A549 (cell line): ENCODE measurements around the gene TMEM205. TPM values are rescaled to one million over a fixed set of nuclear protein-coding genes. Genes with fewer than 3 reads are reported as not detected.

Source experiments
- ATAC-seq, 2 experiments: fragments of 200-7000 bp in 1 of 2; fragments of >200 bp in 1 of 2; cut with Nextera tagmentation in 1 of 2; cut with Tn5 transposase in 1 of 2; 3 replicates each; pipeline versions ENCODE4 v1.8.0 to v1.9.1; 2018 to 2020; ENCODE audit warnings: mild to moderate bottlenecking in 1 of 2, moderate library complexity in 1 of 2
- CTCF ChIA-PET: fragments of 300-600 bp; sonication (Branson Sonifier 250); formaldehyde crosslinking; extraction: SDS; loops from one replicate; lab custom pipeline; 2021; ENCODE audit warnings: antibody characterized with exemption, inconsistent platforms; lab: Yijun Ruan, JAX
- POLR2A ChIA-PET: fragments of 350-600 bp; formaldehyde crosslinking; extraction: SDS; loops from one replicate; lab custom pipeline; 2021; ENCODE audit warnings: antibody characterized with exemption, inconsistent platforms; lab: Yijun Ruan, JAX
- DNase-seq, 2 experiments: peaks; one replicate each; pipeline versions ENCODE4 v3.0.0 to v3.0.0-alpha.2; 2011 to 2016; ENCODE audit warnings: low read depth in 1 of 2, low spot score in 1 of 2
- FAIRE-seq: peaks from 2 replicates; lab custom pipeline; 2011; peaks lifted over from hg19 to GRCh38; lab: Jason Lieb, UNC
- H3K27ac ChIP-seq, 2 experiments: fragments of >200 bp; sonication (Bioruptor Twin); formaldehyde crosslinking; 3 replicates each; pipeline ENCODE4 v1.5.1; 2016 to 2017
- H3K4me1 ChIP-seq: fragments of >200 bp; sonication (Bioruptor Twin); formaldehyde crosslinking; 3 replicates; pipeline ENCODE4 v1.6.1; 2016
- H3K4me2 ChIP-seq: fragments of >200 bp; sonication (Bioruptor Twin); formaldehyde crosslinking; 3 replicates; pipeline ENCODE4 v1.6.1; 2016
- H3K4me3 ChIP-seq: fragments of >200 bp; sonication (Bioruptor Twin); formaldehyde crosslinking; 3 replicates; pipeline ENCODE4 v1.5.1; 2016
- H3K9me3 ChIP-seq: fragments of >200 bp; sonication (Bioruptor Twin); formaldehyde crosslinking; 3 replicates; pipeline ENCODE4 v1.6.1; 2016
- CBX2 ChIP-seq: fragments of 200-600 bp; sonication (generic); IDR thresholded peaks from 2 replicates; pipeline ENCODE4 v1.6.1; 2016; ENCODE audit warnings: low read depth, mild to moderate bottlenecking, borderline replicate concordance
- CBX8 ChIP-seq: fragments of 200-600 bp; sonication (generic); IDR thresholded peaks from 2 replicates; pipeline ENCODE4 v1.6.1; 2016
- CHD2 ChIP-seq: fragments of 150-350 bp; IDR thresholded peaks from 2 replicates; pipeline ENCODE4 v1.6.1; 2014; ENCODE audit warnings: low read length; ENCODE audit not compliant: partially characterized antibody
- EHMT2 ChIP-seq: fragments of 200-600 bp; sonication (generic); IDR thresholded peaks from 2 replicates; pipeline ENCODE4 v1.6.1; 2016; ENCODE audit warnings: antibody characterized with exemption, low read depth, mild to moderate bottlenecking, moderate library complexity
- EP300 ChIP-seq, 2 experiments: fragments of >200 bp; sonication (Bioruptor Twin); formaldehyde crosslinking; IDR thresholded peaks; 2 replicates in 1 of 2; 3 replicates in 1 of 2; pipeline ENCODE4 v1.6.1; 2016 to 2017
- FOSL2 ChIP-seq, 2 experiments: fragments of 450-650 bp in 1 of 2; fragments of >200 bp in 1 of 2; sonication (Bioruptor Twin) in 1 of 2; formaldehyde crosslinking; IDR thresholded peaks; 2 replicates each; pipeline versions ENCODE4 v1.5.0 to v1.6.1; 2016 to 2020; ENCODE audit warnings: mild to moderate bottlenecking in 1 of 2, moderate library complexity in 1 of 2
- GATA3 ChIP-seq: IDR thresholded peaks from 2 replicates; pipeline ENCODE4 v1.6.1; 2012; ENCODE audit warnings: borderline replicate concordance
- HOXA7 ChIP-seq: fragments of 250-450 bp; sonication (Bioruptor Pico); IDR thresholded peaks from 2 replicates; pipeline ENCODE4 v1.5.0; 2020; ENCODE audit warnings: mild to moderate bottlenecking, moderate library complexity
- HOXB13 ChIP-seq: fragments of 250-450 bp; sonication (Bioruptor Pico); IDR thresholded peaks from 2 replicates; pipeline ENCODE4 v1.5.0; 2020; ENCODE audit warnings: low read depth, mild to moderate bottlenecking, moderate library complexity
- HOXB5 ChIP-seq: fragments of 250-450 bp; sonication (Bioruptor Pico); IDR thresholded peaks from 2 replicates; pipeline ENCODE4 v1.5.0; 2020; ENCODE audit warnings: mild to moderate bottlenecking, moderate library complexity
- JUN ChIP-seq, 2 experiments: fragments of >200 bp; sonication (Bioruptor Twin); formaldehyde crosslinking; IDR thresholded peaks; 2 replicates in 1 of 2; 3 replicates in 1 of 2; pipeline ENCODE4 v1.6.1; 2016 to 2017
- JUNB ChIP-seq: fragments of >200 bp; sonication (Bioruptor Twin); formaldehyde crosslinking; IDR thresholded peaks from 2 replicates; pipeline ENCODE4 v1.6.1; 2016
- KDM1A ChIP-seq: fragments of 200-600 bp; sonication (generic); IDR thresholded peaks from 2 replicates; pipeline ENCODE4 v1.6.1; 2016; ENCODE audit warnings: low read depth, mild to moderate bottlenecking
- KDM5A ChIP-seq: fragments of 200-600 bp; sonication (generic); IDR thresholded peaks from 2 replicates; pipeline ENCODE4 v1.6.1; 2016; ENCODE audit warnings: antibody characterized with exemption, mild to moderate bottlenecking
- MAZ ChIP-seq: fragments of 150-350 bp; IDR thresholded peaks from 2 replicates; pipeline ENCODE4 v1.6.1; 2014; ENCODE audit warnings: antibody characterized with exemption, low read depth, low read length, borderline replicate concordance
- NFE2L2 ChIP-seq: fragments of 150-350 bp; conservative IDR thresholded peaks from 2 replicates; pipeline ENCODE4 v1.6.1; 2014; ENCODE audit warnings: low read length
- NPAS2 ChIP-seq: fragments of 250-450 bp; sonication (Bioruptor Pico); IDR thresholded peaks from 2 replicates; pipeline ENCODE4 v1.8.0; 2022; ENCODE audit warnings: mild to moderate bottlenecking, moderate library complexity, borderline replicate concordance
- POLR2AphosphoS2 ChIP-seq: conservative IDR thresholded peaks from 2 replicates; pipeline ENCODE4 v1.6.1; 2012; ENCODE audit warnings: low read length, improper control_type of control experiment, inconsistent platforms
- RARB ChIP-seq: fragments of 250-450 bp; sonication (Bioruptor Pico); IDR thresholded peaks from 2 replicates; pipeline ENCODE4 v1.8.0; 2021; ENCODE audit warnings: mild to moderate bottlenecking, moderate library complexity
- RCOR1 ChIP-seq: fragments of 150-350 bp; IDR thresholded peaks from 2 replicates; pipeline ENCODE4 v1.6.1; 2014; ENCODE audit warnings: antibody characterized with exemption, low read length, low read depth
- RFX5 ChIP-seq: fragments of 450-650 bp; IDR thresholded peaks from 2 replicates; pipeline ENCODE4 v1.7.1; 2014; ENCODE audit warnings: antibody characterized with exemption, mild to moderate bottlenecking, moderate library complexity
- RNF2 ChIP-seq: fragments of 200-600 bp; sonication (generic); IDR thresholded peaks from 2 replicates; pipeline ENCODE4 v1.6.1; 2016; ENCODE audit warnings: low read depth, mild to moderate bottlenecking, antibody characterized with exemption, moderate library complexity, borderline replicate concordance
- SMC3 ChIP-seq: fragments of >200 bp; sonication (Bioruptor Twin); formaldehyde crosslinking; IDR thresholded peaks from 3 replicates; pipeline ENCODE4 v1.6.1; 2018; ENCODE audit warnings: inconsistent platforms
- TFCP2L1 ChIP-seq: fragments of 250-450 bp; sonication (Bioruptor Pico); IDR thresholded peaks from 2 replicates; pipeline ENCODE4 v1.5.0; 2021; ENCODE audit warnings: mild to moderate bottlenecking
- ZNF302 ChIP-seq: fragments of 250-450 bp; sonication (Bioruptor Pico); IDR thresholded peaks from 2 replicates; pipeline ENCODE4 v1.9.0; 2021; ENCODE audit warnings: inconsistent platforms, mild to moderate bottlenecking, moderate library complexity
- WGBS: methylation state at CpG from one replicate; pipeline ENCODE4 v1.1.6; 2017; ENCODE audit errors: missing lambda C conversion rate; 5-methylcytosine and 5-hydroxymethylcytosine counted together
- polyA plus RNA-seq, 4 experiments: library from polyadenylated mRNA; depleted of rRNA in 3 of 4; stranded (reverse); fragments of >200 nt; fragmentation: RNase III in 1 of 4; extraction: RNeasy Plus Mini Kit Qiagen cat#74134 plus additional on column Dnase treatment in 1 of 4; gene quantifications; 2 replicates in 3 of 4; 3 replicates in 1 of 4; pipeline ENCODE4 v1.2.3, GENCODE V29; 2011 to 2017
- TF ChIP-seq, protein P1 (sequence below): fragments of 450-650 bp; IDR thresholded peaks from 2 replicates; pipeline ENCODE4 v1.6.1; 2014; ENCODE audit warnings: antibody characterized with exemption
- TF ChIP-seq, protein P2 (sequence below): fragments of >200 bp; sonication (Bioruptor Twin); formaldehyde crosslinking; IDR thresholded peaks from 3 replicates; pipeline ENCODE4 v1.5.1; 2016
- TF ChIP-seq, protein P3 (sequence below): fragments of 150-350 bp; IDR thresholded peaks from 2 replicates; pipeline ENCODE4 v1.6.1; 2014; ENCODE audit warnings: low read depth, mild to moderate bottlenecking, low read length
- TF ChIP-seq, protein P4 (sequence below): fragments of 200-600 bp; sonication (generic); IDR thresholded peaks from 2 replicates; pipeline ENCODE4 v1.6.1; 2016; ENCODE audit warnings: antibody characterized with exemption, mild to moderate bottlenecking, moderate library complexity

TMEM205 gene
- polyA plus RNA-seq, 2 of the 4 experiments (the other 2 are of a cell fraction) = 91.6 to 183 TPM

DNA sequence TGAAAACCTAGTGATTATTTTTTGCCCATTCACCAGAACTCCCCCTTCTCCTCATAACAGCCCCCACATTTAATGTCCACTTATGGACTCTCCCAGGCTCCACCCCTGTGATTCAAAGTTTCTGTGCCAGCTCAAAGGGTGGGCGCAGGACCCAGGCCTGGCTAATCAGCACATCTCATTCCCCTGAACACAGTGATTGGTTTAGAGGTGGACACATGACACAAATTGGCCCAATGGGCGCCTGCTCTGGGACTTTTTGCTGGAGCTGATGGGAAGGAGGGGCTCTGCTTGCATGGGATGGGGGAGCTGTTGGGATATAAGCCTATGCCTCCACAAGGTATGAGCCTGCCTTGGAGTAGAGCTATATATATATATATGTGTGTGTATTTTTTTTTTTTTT lies 44.3 kb upstream of the TMEM205 start:
- WGBS = 37% methylated on average over 2 of the region's 2 CpGs
- Histone ChIP-seq H3K4me2 (no peak overlapping the region), H3K9me3 (peaks cover 3% of the 10 kb centered on the region; the same call in 1 of the 3 replicates), H3K27ac (no peak overlapping the region), H3K4me3 (no peak overlapping the region), H3K4me1 (no peaks in the 10 kb centered on the region)
- CTCF ChIA-PET = interaction anchor here (0.7 to 2.1 kb wide), 4 partner anchors 7 to 56 kb away, joined by 3 to 7 read pairs (median 4); no protein-coding TSS in a partner anchor
- no peak for ATAC-seq
- TF ChIP-seq GATA3 = no peak
- TF ChIP-seq KDM1A = no peak
- TF ChIP-seq HOXB13 = no peak
- TF ChIP-seq FOSL2 (IDR thresholded peaks at IDR 0.05) = no peak
- no peak for TF ChIP-seq FOSL2 (CRISPR knock-in tag; IDR thresholded peaks at IDR 0.05)
- TF ChIP-seq, protein P1, sequence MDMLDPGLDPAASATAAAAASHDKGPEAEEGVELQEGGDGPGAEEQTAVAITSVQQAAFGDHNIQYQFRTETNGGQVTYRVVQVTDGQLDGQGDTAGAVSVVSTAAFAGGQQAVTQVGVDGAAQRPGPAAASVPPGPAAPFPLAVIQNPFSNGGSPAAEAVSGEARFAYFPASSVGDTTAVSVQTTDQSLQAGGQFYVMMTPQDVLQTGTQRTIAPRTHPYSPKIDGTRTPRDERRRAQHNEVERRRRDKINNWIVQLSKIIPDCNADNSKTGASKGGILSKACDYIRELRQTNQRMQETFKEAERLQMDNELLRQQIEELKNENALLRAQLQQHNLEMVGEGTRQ = no peak
- TF ChIP-seq MAZ = no peak
- TF ChIP-seq, protein P2, sequence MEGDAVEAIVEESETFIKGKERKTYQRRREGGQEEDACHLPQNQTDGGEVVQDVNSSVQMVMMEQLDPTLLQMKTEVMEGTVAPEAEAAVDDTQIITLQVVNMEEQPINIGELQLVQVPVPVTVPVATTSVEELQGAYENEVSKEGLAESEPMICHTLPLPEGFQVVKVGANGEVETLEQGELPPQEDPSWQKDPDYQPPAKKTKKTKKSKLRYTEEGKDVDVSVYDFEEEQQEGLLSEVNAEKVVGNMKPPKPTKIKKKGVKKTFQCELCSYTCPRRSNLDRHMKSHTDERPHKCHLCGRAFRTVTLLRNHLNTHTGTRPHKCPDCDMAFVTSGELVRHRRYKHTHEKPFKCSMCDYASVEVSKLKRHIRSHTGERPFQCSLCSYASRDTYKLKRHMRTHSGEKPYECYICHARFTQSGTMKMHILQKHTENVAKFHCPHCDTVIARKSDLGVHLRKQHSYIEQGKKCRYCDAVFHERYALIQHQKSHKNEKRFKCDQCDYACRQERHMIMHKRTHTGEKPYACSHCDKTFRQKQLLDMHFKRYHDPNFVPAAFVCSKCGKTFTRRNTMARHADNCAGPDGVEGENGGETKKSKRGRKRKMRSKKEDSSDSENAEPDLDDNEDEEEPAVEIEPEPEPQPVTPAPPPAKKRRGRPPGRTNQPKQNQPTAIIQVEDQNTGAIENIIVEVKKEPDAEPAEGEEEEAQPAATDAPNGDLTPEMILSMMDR = no peak
- TF ChIP-seq CBX8 = no peak
- TF ChIP-seq, protein P3, sequence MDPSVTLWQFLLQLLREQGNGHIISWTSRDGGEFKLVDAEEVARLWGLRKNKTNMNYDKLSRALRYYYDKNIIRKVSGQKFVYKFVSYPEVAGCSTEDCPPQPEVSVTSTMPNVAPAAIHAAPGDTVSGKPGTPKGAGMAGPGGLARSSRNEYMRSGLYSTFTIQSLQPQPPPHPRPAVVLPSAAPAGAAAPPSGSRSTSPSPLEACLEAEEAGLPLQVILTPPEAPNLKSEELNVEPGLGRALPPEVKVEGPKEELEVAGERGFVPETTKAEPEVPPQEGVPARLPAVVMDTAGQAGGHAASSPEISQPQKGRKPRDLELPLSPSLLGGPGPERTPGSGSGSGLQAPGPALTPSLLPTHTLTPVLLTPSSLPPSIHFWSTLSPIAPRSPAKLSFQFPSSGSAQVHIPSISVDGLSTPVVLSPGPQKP = no peak
- no peak for TF ChIP-seq EHMT2
- no peak for TF ChIP-seq JUNB
- no peak for TF ChIP-seq ZNF302 (CRISPR knock-in tag)
- TF ChIP-seq, protein P4, sequence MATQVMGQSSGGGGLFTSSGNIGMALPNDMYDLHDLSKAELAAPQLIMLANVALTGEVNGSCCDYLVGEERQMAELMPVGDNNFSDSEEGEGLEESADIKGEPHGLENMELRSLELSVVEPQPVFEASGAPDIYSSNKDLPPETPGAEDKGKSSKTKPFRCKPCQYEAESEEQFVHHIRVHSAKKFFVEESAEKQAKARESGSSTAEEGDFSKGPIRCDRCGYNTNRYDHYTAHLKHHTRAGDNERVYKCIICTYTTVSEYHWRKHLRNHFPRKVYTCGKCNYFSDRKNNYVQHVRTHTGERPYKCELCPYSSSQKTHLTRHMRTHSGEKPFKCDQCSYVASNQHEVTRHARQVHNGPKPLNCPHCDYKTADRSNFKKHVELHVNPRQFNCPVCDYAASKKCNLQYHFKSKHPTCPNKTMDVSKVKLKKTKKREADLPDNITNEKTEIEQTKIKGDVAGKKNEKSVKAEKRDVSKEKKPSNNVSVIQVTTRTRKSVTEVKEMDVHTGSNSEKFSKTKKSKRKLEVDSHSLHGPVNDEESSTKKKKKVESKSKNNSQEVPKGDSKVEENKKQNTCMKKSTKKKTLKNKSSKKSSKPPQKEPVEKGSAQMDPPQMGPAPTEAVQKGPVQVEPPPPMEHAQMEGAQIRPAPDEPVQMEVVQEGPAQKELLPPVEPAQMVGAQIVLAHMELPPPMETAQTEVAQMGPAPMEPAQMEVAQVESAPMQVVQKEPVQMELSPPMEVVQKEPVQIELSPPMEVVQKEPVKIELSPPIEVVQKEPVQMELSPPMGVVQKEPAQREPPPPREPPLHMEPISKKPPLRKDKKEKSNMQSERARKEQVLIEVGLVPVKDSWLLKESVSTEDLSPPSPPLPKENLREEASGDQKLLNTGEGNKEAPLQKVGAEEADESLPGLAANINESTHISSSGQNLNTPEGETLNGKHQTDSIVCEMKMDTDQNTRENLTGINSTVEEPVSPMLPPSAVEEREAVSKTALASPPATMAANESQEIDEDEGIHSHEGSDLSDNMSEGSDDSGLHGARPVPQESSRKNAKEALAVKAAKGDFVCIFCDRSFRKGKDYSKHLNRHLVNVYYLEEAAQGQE = no peak
- no peak for TF ChIP-seq CBX2
- no peak for TF ChIP-seq CHD2
- no peak for TF ChIP-seq RARB (CRISPR knock-in tag)
- TF ChIP-seq HOXB5 = no peak
- no peak for TF ChIP-seq RCOR1
- POLR2A ChIA-PET = no interaction called here
- no peak for DNase-seq
- no peak for FAIRE-seq

DNA sequence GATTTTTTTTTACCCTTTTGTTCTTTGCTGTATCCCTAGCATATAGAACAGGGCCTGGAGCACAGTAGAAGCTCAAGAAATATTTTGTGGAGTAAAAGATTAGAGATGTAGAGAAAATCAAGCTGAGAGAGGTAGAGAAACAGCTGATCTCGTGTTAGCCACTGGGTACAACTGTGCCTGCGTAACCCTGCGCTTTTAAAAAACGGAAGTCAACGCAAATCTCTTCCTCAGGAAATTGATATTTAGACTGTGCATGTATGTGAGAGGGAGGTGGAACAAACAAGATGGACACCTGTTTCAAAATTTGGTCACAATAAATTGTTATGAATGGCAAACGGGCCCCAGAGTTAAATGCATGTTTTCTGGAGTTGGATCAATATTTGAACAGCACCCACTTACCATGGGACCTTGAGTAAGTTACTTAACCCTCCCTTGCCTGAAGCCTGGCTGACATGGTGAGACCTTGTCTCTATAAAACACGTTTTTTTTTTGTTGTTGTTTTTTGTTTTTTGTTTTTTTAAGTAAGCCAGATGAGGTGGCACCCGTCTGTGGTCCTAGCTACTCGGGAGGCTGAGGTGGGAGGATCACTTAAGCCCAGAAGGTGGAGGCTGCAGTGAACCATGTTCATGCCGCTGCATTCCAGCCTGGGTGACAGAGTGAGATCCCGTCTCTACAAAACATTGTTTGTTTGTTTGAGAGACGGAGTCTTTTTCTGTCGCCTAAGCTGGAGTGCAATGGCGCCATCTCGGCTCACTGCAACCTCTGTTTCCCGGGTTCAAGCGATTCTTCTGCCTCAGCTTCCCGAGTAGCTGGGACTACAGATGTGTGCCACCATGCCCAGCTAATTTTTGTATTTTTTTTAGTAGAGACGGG lies 41.3 kb upstream of the TMEM205 start:
- H3K4me1 ChIP-seq = 0 out of 3 replicates have a peak, but pooled peaks cover 2% of the 10 kb centered on the region
- ATAC-seq (no peak), FAIRE-seq (no peak), DNase-seq (no peak)
- TF ChIP-seq MAZ = no peak
- no peak for TF ChIP-seq TFCP2L1 (CRISPR knock-in tag)
- no peak for TF ChIP-seq HOXA7 (CRISPR knock-in tag)
- no peak for TF ChIP-seq RARB (CRISPR knock-in tag)
- TF ChIP-seq JUN (IDR thresholded peaks at IDR 0.05) = no peak
- no peak for TF ChIP-seq NPAS2 (CRISPR knock-in tag)
- TF ChIP-seq SMC3 = no peak
- TF ChIP-seq NFE2L2 = no peak
- TF ChIP-seq CBX8 = no peak
- no peak for TF ChIP-seq POLR2AphosphoS2
- no peak for TF ChIP-seq GATA3
- no peak for TF ChIP-seq KDM5A
- no peak for TF ChIP-seq RFX5
- no peak for TF ChIP-seq RNF2
- no peak for TF ChIP-seq EP300 (IDR thresholded peaks at IDR 0.05)
- 69% methylated on average over 19 of the region's 19 CpGs for WGBS
- ChIA-PET POLR2A (no interaction called here), CTCF (interaction anchor here (1.3 kb wide), 1 partner anchor 53 kb away, joined by 3 read pairs; no protein-coding TSS in a partner anchor)
- H3K27ac ChIP-seq = no peak overlapping the region
- peaks cover 3% of the 10 kb centered on the region; the same call in 1 of the 3 replicates for H3K9me3 ChIP-seq
- no peak overlapping the region for H3K4me2 ChIP-seq
- H3K4me3 ChIP-seq = no peak overlapping the region
